Colonic mucosa (tissue), 4 donors: ENCODE measurements around the gene APOL3. TPM values are rescaled to one million over a fixed set of nuclear protein-coding genes. Genes with fewer than 3 reads are reported as not detected.
"Not testable (repeated sequence)": the region's sequence is repeated elsewhere in the genome, so short reads cannot be mapped to it uniquely, and the experiment has no call there.

ENCODE experiments used
- DNase-seq: peaks from one replicate; pipeline ENCODE4 v3.0.0-alpha.2; 2020
- H3K27ac ChIP-seq: fragments of 200-600 bp; one replicate; pipeline ENCODE4 v1.8.0; 2021
- H3K27me3 ChIP-seq: fragments of 200-600 bp; one replicate; pipeline ENCODE4 v1.8.0; 2021
- H3K36me3 ChIP-seq: fragments of 200-600 bp; one replicate; pipeline ENCODE4 v1.8.0; 2021
- H3K4me1 ChIP-seq: fragments of 200-600 bp; one replicate; pipeline ENCODE4 v1.8.0; 2021; ENCODE audit warnings: mild to moderate bottlenecking
- H3K4me3 ChIP-seq: fragments of 200-600 bp; one replicate; pipeline ENCODE4 v1.8.0; 2021
- H3K9ac ChIP-seq, 2 donors: one replicate each; pipeline ENCODE4 v1.7.0; 2013; ENCODE audit warnings: control low read depth in 2 of 2, low read depth in 2 of 2, low read length in 2 of 2
- H3K9me3 ChIP-seq: fragments of 200-600 bp; one replicate; pipeline ENCODE4 v1.8.0; 2021
- CTCF ChIP-seq: fragments of 200-600 bp; IDR thresholded peaks from one replicate; pipeline ENCODE4 v1.8.0; 2022; ENCODE audit warnings: antibody characterized with exemption, mild to moderate bottlenecking
- intact Hi-C: fragments of 100-400 bp; cut with DNase I; formaldehyde crosslinking; loops from one replicate; pipeline ENCODE4 v1.14.1; 2022
- total RNA-seq, 2 donors: library from RNA; stranded (reverse); fragmentation: NEBNext Ultra II Directional in 1 of 2; extraction: Animal tissue kit (Norgen Biotek cat#: 25700) in 1 of 2; gene quantifications; one replicate each; pipeline ENCODE4 v1.2.1, GENCODE V29; 2021
- donor health status: healthy.
- donor health status: DM: no; HTN: no; CAD: no.
- donor health status: DM: no; HTN: no; CAD: no.

Gene APOL3
- total RNA-seq, result 1 to 10 TPM; 5.9 to 9.6 TPM

GRCh38 chr22:36160499-36160942 is at the start of gene APOL3:
Gene APOL3, minus strand, starts transcription at chr22:36160755. Its CDS starts 11,700 bp downstream, at chr22:36149055.
- H3K4me1 ChIP-seq, result no peaks in the 10 kb centered on the region
- peak within 1 kb of the TSS; percentile 79 for H3K27ac ChIP-seq
- TF ChIP-seq CTCF, result no peak
- no peaks in the 10 kb centered on the region for H3K9me3 ChIP-seq
- peak within 1 kb of the TSS; percentile 52 to 82 for H3K9ac ChIP-seq
- peak within 1 kb of the TSS; percentile 34 for H3K4me3 ChIP-seq
- intact Hi-C loops, result no loop called here
- H3K27me3 ChIP-seq, result no peaks in the 10 kb centered on the region
- DNase-seq, result peak; percentile 82
- no peaks in the 10 kb centered on the region for H3K36me3 ChIP-seq

GRCh38 chr22:36210224-36210623 is 49.7 kb upstream of the APOL3 start:
- H3K36me3 ChIP-seq, result no peaks in the 10 kb centered on the region
- DNase-seq, result no peak
- H3K9ac ChIP-seq, result no peak overlapping the region
- TF ChIP-seq CTCF, result no peak
- intact Hi-C loops, result no loop called here
- no peaks in the 10 kb centered on the region for H3K9me3 ChIP-seq
- no peak overlapping the region for H3K4me3 ChIP-seq
- H3K27me3 ChIP-seq, result no peaks in the 10 kb centered on the region
- no peaks in the 10 kb centered on the region for H3K4me1 ChIP-seq
- H3K27ac ChIP-seq, result no peak overlapping the region

- H3K4me3 ChIP-seq, H3K9ac ChIP-seq, DNase-seq, H3K36me3 ChIP-seq, H3K9me3 ChIP-seq, intact Hi-C loops, H3K27ac ChIP-seq, H3K4me1 ChIP-seq, H3K27me3 ChIP-seq: not testable (repeated sequence)
Observed at GRCh38 chr22:36209488-36209908, 48.9 kb upstream of the APOL3 start.

- Histone ChIP-seq H3K36me3 (no peaks in the 10 kb centered on the region), H3K4me1 (no peaks in the 10 kb centered on the region), H3K27me3 (no peaks in the 10 kb centered on the region), H3K4me3 (no peak overlapping the region), H3K27ac (no peak overlapping the region), H3K9ac (no peak overlapping the region), H3K9me3 (no peaks in the 10 kb centered on the region)
- no peak for TF ChIP-seq CTCF
- intact Hi-C loops, result no loop called here
- DNase-seq, result no peak
Observed at GRCh38 chr22:36208914-36209313, 48.4 kb upstream of the APOL3 start.

GRCh38 chr22:36208162-36208765 is 47.7 kb upstream of the APOL3 start:
- no peak overlapping the region for H3K27ac ChIP-seq
- H3K4me3 ChIP-seq, result no peak overlapping the region
- no peak for TF ChIP-seq CTCF
- intact Hi-C loops, result no loop called here
- no peaks in the 10 kb centered on the region for H3K36me3 ChIP-seq
- no peaks in the 10 kb centered on the region for H3K27me3 ChIP-seq
- no peaks in the 10 kb centered on the region for H3K4me1 ChIP-seq
- no peaks in the 10 kb centered on the region for H3K9me3 ChIP-seq
- DNase-seq, result no peak
- H3K9ac ChIP-seq, result no peak overlapping the region

- no peaks in the 10 kb centered on the region for H3K36me3 ChIP-seq
- intact Hi-C loops, result no loop called here
- H3K4me1 ChIP-seq, result no peaks in the 10 kb centered on the region
- DNase-seq, result no peak
- no peak overlapping the region for H3K4me3 ChIP-seq
- H3K27me3 ChIP-seq, result no peaks in the 10 kb centered on the region
- TF ChIP-seq CTCF, result no peak
- H3K27ac ChIP-seq, result no peak overlapping the region
- H3K9ac ChIP-seq, result no peak overlapping the region
- H3K9me3 ChIP-seq, result no peaks in the 10 kb centered on the region
Observed at GRCh38 chr22:36206255-36206654, 45.7 kb upstream of the APOL3 start.

- intact Hi-C loops, H3K27ac ChIP-seq, H3K36me3 ChIP-seq, H3K4me1 ChIP-seq, H3K27me3 ChIP-seq, H3K9me3 ChIP-seq, H3K9ac ChIP-seq, H3K4me3 ChIP-seq, DNase-seq: not testable (repeated sequence)
Observed at GRCh38 chr22:36205573-36205972, 45.0 kb upstream of the APOL3 start.
